ENCODE data around the gene HEMGN.

The HEMGN gene

DNA sequence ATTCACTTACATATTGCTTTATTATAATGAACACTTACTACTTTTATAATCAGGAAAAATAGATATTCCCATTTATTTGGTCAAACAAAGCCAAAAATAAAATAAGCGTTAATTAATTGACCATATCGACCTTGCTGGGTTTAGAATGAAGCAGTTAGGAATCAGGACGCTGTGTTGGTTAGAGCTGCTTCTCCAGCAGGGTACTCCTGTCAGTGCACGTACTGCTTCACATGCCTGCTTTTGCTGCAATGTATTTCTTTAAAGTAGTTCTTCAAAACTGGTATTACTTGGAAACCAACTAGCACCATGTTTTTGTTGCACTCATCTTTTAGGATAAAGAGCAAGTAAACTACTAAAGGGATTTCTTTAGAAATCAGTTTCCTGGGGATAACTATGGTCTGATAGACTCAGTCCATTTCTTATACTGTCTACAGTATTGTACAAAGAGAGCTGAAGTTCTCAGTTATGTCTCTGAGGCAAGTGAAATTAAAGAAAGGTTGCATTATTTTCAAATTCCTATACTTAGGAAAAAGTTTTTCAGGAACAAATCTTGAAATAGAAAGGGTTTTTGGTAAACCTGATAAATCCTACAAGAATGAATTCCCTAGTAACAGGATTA lies 8.9 kb downstream of the HEMGN start:
- no peak for DNase-seq

DNA sequence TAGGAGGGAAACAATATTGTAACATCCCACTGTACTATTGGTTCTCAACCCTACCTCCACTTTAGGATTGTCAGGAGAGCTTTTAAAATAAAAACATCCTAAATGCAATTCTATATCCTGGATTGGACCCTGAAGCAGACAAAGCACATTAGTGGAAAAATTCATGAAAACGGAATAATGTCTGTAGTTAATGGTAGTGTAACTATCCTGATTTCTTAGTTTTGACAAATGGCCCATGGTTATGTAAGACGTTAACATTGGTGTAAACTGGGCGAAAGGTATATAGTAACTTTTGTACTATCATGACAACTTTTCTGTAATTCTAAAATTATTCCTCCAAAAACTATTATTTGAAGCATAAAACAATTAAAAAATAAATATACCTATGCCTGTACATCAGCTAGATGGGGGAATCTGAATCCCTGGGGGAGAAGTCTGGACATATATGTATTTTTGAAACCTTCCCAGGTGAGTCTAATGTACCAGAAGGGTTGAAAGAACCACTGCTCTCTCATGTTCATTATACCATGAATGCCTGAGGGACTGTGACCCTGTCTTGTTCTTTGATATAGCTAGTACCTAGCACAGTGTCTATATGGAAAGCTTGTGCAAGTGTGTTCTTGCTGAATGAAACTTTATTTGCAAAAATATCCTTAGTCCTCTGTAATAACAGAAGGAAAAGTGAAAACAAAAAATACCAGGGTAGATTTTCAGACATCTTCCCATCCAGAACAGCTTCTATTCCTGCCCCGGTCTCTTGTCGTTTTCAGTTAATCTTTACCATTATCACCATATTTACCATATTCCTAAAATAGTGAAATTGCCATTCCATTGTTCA lies 12.3 kb downstream of the HEMGN start:
- DNase-seq, result no peak

- DNase-seq, result no peak
Measured at GRCh38 chr9:97924386-97924785, 13.6 kb downstream of the HEMGN start.

- DNase-seq, result peak; percentile 72 to 78
Measured at GRCh38 chr9:97923529-97924108, 14.4 kb downstream of the HEMGN start.

DNA sequence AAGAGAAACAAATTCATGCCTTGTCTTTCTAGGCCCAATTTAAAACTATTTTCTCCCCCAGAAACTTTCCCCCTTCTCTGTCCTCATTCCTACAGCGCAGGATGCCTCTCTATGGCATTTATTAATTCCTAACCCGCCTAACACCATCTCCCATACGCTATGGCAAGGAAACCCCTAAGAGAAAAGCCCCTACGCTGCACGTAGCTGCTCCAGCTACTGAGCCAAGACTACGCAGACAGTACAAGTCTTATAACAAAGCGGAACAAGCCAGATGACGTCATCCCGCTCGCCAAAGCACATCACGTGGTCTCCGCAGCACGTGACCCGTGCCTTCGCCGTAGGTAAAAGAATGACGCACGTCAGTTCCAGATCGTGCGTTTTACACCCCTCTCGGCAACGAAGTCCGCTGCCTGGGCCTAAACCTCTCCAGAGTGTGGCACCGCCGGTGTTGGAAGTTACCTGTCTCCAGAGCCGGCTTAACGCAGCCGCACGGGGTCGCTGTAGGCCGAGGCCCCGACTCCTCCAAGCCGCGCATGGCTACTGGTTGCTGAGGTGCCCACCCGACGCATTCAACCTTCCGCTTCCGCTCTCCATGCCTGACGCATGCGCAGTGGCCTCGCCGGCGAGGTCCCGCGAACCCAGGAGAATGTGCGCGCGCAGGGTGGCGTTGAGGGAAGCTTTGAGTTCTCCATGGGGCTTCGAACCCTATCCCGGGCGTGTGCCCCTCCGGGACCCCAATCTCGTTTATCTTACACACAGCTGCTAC lies 15.8 kb downstream of the HEMGN start, which contains the start of gene TRMO:
Gene TRMO, minus strand, starts transcription at position 542 of the 766 bp plus-strand sequence. Its CDS starts 7 bp downstream, at position 535.
- DNase-seq, result peak; percentile 98 to 99

DNA sequence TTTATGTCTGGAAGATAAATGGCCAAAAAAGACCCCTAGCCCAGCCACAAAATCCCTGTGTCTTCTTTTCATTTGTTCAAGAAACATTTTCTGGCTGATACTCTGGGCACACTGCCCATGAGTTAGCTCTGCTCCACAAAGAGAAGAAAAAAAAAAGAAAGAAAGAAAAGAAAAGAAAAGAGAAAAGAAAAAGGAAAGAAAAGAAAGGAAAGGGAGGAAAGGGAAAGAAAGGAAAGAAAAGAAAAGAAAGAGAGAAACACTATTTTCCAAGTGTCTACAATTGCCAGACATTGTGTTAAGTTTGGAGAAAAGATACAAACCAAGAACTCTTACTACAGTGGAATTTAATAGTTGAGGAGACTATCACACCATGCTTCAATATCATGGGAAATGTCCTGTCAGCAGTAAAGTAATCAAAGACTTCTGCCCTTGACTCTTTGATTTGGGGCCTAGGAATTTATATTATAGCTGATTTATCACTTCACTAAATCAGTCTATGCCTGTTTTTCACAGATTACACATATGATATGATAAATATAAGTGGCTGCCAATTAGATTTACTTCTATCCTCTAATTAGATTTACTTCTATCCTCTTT lies 18.7 kb downstream of the HEMGN start:
- no peak for DNase-seq

- DNase-seq, result no peak
Measured at GRCh38 chr9:97918611-97919010, 19.4 kb downstream of the HEMGN start.

GRCh38 chr9:97911970-97912369 lies 26.0 kb downstream of the HEMGN start:
- no peak for DNase-seq

- DNase-seq, result no peak
Measured at GRCh38 chr9:97911528-97911927, 26.4 kb downstream of the HEMGN start.

DNA sequence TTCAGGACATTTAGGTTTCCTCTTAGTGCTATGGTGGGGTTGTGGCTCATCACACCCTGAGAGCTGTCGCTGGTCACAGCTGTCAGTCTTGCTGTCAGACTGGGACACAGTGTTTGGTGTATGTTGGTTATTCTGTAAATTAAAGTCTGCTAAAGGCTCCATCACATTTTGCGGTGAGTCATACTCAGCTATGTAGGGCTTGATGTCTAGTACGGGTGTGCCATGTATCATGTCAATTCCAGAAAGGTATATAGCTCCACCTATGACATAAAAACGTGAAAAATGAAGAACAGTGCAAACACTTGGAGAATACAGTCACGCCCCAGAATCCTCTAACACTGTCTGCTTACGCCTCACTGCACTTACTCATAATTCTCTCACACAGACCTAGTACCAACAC lies 27.6 kb downstream of the HEMGN start:
- DNase-seq, result no peak

- no peak for DNase-seq
Measured at GRCh38 chr9:97908705-97909104, 29.3 kb downstream of the HEMGN start.

DNA sequence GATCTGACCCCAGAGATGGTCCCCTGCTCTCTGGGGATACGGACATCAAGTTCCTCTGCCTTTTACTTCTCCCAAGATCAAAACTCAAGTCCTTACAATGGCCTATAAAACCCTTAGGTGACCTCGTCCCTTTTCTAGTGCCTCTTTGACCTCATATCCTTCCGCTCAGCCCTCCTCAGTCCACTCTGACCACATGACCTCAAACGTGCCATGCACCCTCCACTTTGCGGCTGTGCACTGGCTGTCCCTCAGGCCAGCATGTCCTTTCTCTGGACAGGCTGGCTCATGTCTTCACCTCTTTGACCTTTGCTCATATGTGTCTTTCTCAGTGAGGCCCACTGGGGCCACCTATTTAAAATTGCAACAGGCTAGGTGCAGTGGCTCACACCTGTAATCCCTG lies 30.3 kb downstream of the HEMGN start:
- no peak for DNase-seq

- no peak for DNase-seq
Measured at GRCh38 chr9:97907046-97907445, 30.9 kb downstream of the HEMGN start.

GRCh38 chr9:97906236-97906831 lies 31.6 kb downstream of the HEMGN start:
- peak; percentile 31 to 53 for DNase-seq

DNA sequence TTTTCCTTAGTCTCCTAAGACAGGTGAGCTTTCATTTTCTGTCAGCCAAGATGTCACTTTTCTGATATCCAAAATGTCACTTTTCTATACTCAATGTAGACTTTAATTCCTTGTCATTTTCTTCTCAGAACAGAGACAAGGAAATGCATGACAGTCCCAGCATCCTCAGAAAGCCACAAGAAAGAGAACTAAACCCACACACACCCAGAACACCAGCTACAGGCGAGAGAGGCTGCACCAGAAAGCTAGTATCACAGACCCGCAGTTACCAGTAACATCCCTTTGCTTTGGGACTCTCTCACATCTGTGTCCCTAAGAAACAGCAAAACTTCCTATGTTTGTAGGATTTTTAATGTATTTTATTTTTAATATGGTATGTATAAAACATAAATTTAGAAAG lies 32.7 kb downstream of the HEMGN start:
- DNase-seq, result peak; percentile 56 to 58

- DNase-seq, result peak in 1 of 2 donors; percentile 27
Measured at GRCh38 chr9:97904725-97905124, 33.2 kb downstream of the HEMGN start.

DNA sequence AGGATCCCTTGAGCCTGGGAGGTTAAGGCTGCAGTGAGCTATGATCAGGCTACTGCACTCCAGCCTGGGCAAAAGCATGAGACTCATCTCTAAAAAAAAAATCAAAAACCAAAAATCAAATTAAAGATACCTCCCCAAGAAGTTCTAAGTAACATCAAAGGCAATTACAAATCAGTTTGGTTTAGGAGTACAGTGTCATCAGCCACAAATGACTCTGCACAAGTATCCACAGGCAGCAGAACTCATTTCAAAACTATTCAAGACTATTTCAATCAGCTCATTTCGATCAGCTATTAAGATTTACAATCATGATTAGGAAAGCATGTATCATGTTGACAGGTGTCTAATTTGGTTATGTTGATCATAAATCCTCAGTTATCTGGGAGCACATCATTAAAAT lies 34.8 kb downstream of the HEMGN start:
- DNase-seq, result no peak

GRCh38 chr9:97900738-97901565 lies 37.0 kb downstream of the HEMGN start:
- peak in 1 of 2 donors; percentile 25 for DNase-seq

DNA sequence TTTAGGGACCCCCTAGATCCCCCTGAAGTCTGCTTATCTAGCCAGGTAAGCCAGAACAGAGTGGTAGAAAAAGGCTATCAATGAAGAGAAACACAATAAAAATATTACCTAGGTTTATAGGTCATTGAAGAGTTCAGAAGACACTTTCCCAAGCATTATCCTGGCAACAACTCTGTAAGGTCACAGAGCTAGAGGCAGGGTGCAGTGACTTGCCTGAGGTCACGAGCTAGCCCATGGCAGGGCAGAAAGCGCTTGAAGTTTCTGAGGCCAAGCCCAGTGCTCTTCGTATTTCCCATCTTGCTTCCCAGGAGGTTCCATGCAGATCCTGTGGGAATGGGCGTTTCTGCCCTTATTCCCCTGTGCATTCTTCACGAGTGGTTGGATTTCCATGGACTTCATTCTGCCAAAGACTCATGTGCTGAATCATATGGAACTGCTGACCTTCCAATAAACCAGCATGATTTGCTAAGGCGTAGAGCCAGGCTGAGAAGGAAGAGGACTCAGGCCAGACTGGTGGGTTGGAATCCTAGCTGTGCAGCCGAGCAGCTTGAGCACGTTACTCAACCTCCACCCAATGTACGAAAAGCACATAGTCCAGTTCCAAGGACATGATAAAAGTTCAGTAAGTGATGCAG lies 37.8 kb downstream of the HEMGN start:
- no peak for DNase-seq

- DNase-seq, result no peak
Measured at GRCh38 chr9:97895695-97896332, 42.2 kb downstream of the HEMGN start.

All from activated CD4-positive, alpha-beta T cell treated with anti-CD3 and anti-CD28 coated beads for 4 hours (primary cell).